ENCODE measurements around the gene B4GALNT2.

GRCh38 chr17:49168706-49169105 lies 36.1 kb downstream of the B4GALNT2 start:
- TF ChIP-seq POLR2A (IDR thresholded peaks at IDR 0.05; ENCODE audit: low read length) (no peak), GATA1 (IDR thresholded peaks at IDR 0.05; ENCODE audit: low read depth, low read length) (no peak)
